GM12875 (cell line): Measurements from ENCODE around the gene MSL1.

Experiments
- H3K4me3 ChIP-seq: one replicate; pipeline ENCODE4 v1.5.1; 2011; ENCODE audit warnings: low read depth, low read length, control low read depth
- CTCF ChIP-seq: IDR thresholded peaks from 2 replicates; pipeline ENCODE4 v1.5.1; 2011; ENCODE audit warnings: low read depth, mild to moderate bottlenecking, control low read depth, inconsistent platforms, low read length, moderate library complexity, borderline replicate concordance; ENCODE audit not compliant: insufficient read depth

Gene MSL1

GRCh38 chr17:40097931-40098845, 23.6 kb upstream of the MSL1 start:
- TF ChIP-seq CTCF: no peak

GRCh38 chr17:40098846-40099618, 22.7 kb upstream of the MSL1 start:
- no peak for TF ChIP-seq CTCF
- peak overlapping the region; percentile 57 for H3K4me3 ChIP-seq

More at GRCh38 chr17:40097931-40098845, 23.6 kb upstream of the MSL1 start:
- no peak overlapping the region for H3K4me3 ChIP-seq

GRCh38 chr17:40099619-40100418, 22.0 kb upstream of the MSL1 start:
- H3K4me3 ChIP-seq: peak overlapping the region; percentile 57
- no peak for TF ChIP-seq CTCF

GRCh38 chr17:40100419-40100668, 21.4 kb upstream of the MSL1 start, which contains the start of gene NR1D1:
NR1D1 (minus strand) TSS chr17:40100589; CDS start chr17:40100094, 495 bp downstream.
- H3K4me3 ChIP-seq: peak within 1 kb of the TSS; percentile 57
- TF ChIP-seq CTCF: no peak

- no peak for TF ChIP-seq CTCF
- H3K4me3 ChIP-seq: peak overlapping the region; percentile 57
These were observed 21.0 kb upstream of the MSL1 start for GRCh38 chr17:40100669-40101366.

- TF ChIP-seq CTCF: no peak
- H3K4me3 ChIP-seq: no peak overlapping the region
These were observed 20.2 kb upstream of the MSL1 start for GRCh38 chr17:40101367-40102210.
